Measurements from ENCODE around the gene TAGLN2.

Gene TAGLN2

GRCh38 chr1:159924791-159925718, at the start of gene TAGLN2:
TSS of gene TAGLN2 (minus strand) at chr1:159925507. CDS start at chr1:159920509, 4,998 bp downstream.
- peak; percentile 65 for DNase-seq (ENCODE audit: low read depth)

- no peak for DNase-seq (ENCODE audit: low read depth)
Observed at GRCh38 chr1:159974350-159974965, 49.2 kb upstream of the TAGLN2 start.

- no peak for DNase-seq (ENCODE audit: low read depth)
Observed at GRCh38 chr1:159973350-159973940, 48.1 kb upstream of the TAGLN2 start.

GRCh38 chr1:159972443-159973205, 47.3 kb upstream of the TAGLN2 start:
- DNase-seq (ENCODE audit: low read depth), result no peak

- no peak for DNase-seq (ENCODE audit: low read depth)
Observed at GRCh38 chr1:159970932-159971342, 45.6 kb upstream of the TAGLN2 start.

- DNase-seq (ENCODE audit: low read depth), result no peak
Observed at GRCh38 chr1:159968901-159969300, 43.6 kb upstream of the TAGLN2 start.

GRCh38 chr1:159965263-159965662, 40.0 kb upstream of the TAGLN2 start:
- no peak for DNase-seq (ENCODE audit: low read depth)

GRCh38 chr1:159964144-159964543, 38.8 kb upstream of the TAGLN2 start:
- no peak for DNase-seq (ENCODE audit: low read depth)

- no peak for DNase-seq (ENCODE audit: low read depth)
Observed at GRCh38 chr1:159962176-159962575, 36.9 kb upstream of the TAGLN2 start.

GRCh38 chr1:159961636-159962035, 36.3 kb upstream of the TAGLN2 start:
- no peak for DNase-seq (ENCODE audit: low read depth)

- DNase-seq (ENCODE audit: low read depth), result no peak
Observed at GRCh38 chr1:159960721-159961381, 35.5 kb upstream of the TAGLN2 start.

GRCh38 chr1:159959451-159959850, 34.1 kb upstream of the TAGLN2 start:
- no peak for DNase-seq (ENCODE audit: low read depth)

GRCh38 chr1:159958719-159959380, 33.5 kb upstream of the TAGLN2 start:
- DNase-seq (ENCODE audit: low read depth), result no peak

- DNase-seq (ENCODE audit: low read depth), result no peak
Observed at GRCh38 chr1:159957824-159958268, 32.5 kb upstream of the TAGLN2 start.

- no peak for DNase-seq (ENCODE audit: low read depth)
Observed at GRCh38 chr1:159955456-159955855, 30.1 kb upstream of the TAGLN2 start.

GRCh38 chr1:159953536-159954515, 28.5 kb upstream of the TAGLN2 start, which contains the start of gene SLAMF9:
TSS of gene SLAMF9 (minus strand) at chr1:159954237. CDS start at chr1:159954137, 100 bp downstream.
- no peak for DNase-seq (ENCODE audit: low read depth)

GRCh38 chr1:159952932-159953331, 27.6 kb upstream of the TAGLN2 start:
- no peak for DNase-seq (ENCODE audit: low read depth)

GRCh38 chr1:159951551-159951950, 26.2 kb upstream of the TAGLN2 start:
- DNase-seq (ENCODE audit: low read depth), result no peak

- no peak for DNase-seq (ENCODE audit: low read depth)
Observed at GRCh38 chr1:159951016-159951415, 25.7 kb upstream of the TAGLN2 start.

- DNase-seq (ENCODE audit: low read depth), result no peak
Observed at GRCh38 chr1:159949981-159950381, 24.7 kb upstream of the TAGLN2 start.

Measured in non-pigmented ciliary epithelial cell (primary cell).